ENCODE measurements around the gene ZNF423.

ZNF423 gene

DNA sequence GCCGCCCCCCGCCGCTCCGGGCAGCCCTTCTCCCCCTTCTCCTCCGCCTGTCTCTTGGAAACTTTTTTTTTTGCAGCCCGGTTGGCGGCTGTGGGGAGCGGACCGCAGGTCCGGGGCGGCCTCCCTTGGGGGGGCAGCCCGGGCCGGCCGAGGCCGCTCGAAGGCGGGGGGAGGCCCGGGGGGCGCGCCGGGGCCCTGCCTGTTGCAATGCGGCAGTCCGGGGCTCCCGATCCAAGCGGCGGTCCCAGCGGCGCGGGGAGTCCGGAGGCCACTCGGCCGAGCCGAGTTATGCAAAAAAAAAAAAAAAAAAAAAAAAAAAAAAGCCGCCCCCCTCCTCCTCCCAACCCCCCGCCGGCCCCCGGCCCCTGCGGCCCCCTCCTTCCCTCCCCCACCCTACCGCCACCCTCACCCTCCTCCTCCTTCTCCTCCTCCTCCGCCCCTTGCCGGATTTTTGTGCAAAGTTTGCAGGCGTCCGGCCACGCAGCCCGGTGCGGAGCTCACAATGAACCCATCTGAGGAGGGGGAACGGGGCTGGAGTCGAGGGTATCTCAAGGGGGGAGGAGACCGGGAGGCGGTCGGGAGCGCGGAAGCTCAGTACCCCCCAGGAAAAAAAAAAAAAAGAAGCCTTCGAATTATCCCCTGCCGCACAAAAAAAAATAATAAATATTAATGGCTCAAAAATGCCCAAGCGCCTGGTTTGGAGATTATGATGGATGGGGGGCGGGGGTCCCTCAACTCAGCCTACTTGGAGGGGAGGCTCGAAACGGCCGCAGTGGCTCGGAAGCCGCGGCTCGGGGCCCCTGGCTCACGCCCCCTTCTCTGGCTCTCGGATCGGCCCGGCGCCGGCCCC lies at the start of gene ZNF423:
ZNF423 (minus strand) TSS at position 291 of the 850 bp plus-strand sequence. CDS start 338 bp downstream, outside the sequence.
- Histone ChIP-seq H3K4me2 (ENCODE audit: low read length) (peak within 1 kb of the TSS; percentile 73), H3K9ac (ENCODE audit: low read length) (peak within 1 kb of the TSS; percentile 67; the same call in 1 of the 2 replicates), H3K27ac (ENCODE audit: low read depth, low read length, poor library complexity, severe bottlenecking) (no peak within 1 kb of the TSS), H3K4me1 (ENCODE audit: insufficient read depth, low read length, severe bottlenecking) (peaks cover 6% of the 10 kb centered on the region), H3F3A (ENCODE audit: insufficient read depth, low read length) (no peaks in the 10 kb centered on the region), H3K4me3 (ENCODE audit: low read depth, low read length, poor library complexity, severe bottlenecking) (peak within 1 kb of the TSS; percentile 66), H3K27me3 (ENCODE audit: insufficient read depth, low read length) (0 out of 2 replicates have a peak, but pooled peaks cover 20% of the 10 kb centered on the region), H3K36me3 (ENCODE audit: insufficient read depth, low read length) (no peaks in the 10 kb centered on the region), H4K20me1 (ENCODE audit: insufficient read depth, low read length) (no peaks in the 10 kb centered on the region), H3K79me2 (ENCODE audit: insufficient read depth, low read length) (no peaks in the 10 kb centered on the region), H2AFZ (ENCODE audit: low read length) (no peak within 1 kb of the TSS), H3K9me3 (ENCODE audit: low read length) (no peaks in the 10 kb centered on the region), H3K9me2 (ENCODE audit: low read depth, low read length) (no peaks in the 10 kb centered on the region)
- TF ChIP-seq EZH2 (IDR thresholded peaks at IDR 0.05; ENCODE audit: borderline replicate concordance, low read length) (no peak), CTCF (IDR thresholded peaks at IDR 0.05; ENCODE audit: low read length) (no peak)

DNA sequence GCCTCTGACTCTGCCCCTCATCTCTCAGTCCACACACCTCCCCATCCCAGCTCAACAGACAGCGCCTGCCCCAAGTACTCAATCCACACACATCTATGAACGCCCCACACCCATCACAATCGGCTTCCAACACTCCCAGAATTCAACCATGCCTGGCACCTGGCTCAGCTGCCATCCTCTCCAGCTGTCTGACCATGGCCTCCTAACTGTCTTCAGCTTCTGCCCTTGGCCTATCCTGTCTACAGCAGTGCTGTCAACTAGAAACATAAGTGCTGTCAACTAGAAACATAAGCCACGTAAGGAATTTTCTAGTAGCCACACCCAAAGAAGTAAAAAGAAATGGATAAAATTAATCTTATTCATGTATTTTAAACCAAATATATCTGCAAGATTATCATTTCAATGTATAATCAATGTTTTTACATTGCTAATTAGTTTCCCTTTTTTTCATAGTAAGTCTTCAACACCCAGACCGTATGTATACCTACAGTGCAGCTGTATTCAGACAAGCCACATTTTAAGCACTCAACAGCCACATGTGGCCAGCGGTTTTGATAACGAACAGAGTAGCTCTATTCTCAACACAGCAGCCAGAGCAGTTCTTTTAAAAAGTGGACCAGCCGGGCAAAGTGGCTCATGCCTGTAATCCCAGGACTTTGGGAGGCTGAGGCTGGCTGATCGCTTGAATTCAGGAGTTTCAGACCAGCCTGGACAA lies 48.6 kb upstream of the ZNF423 start:
- Histone ChIP-seq H3K27me3 (ENCODE audit: insufficient read depth, low read length) (no peaks in the 10 kb centered on the region), H3K4me3 (ENCODE audit: low read depth, low read length, poor library complexity, severe bottlenecking) (no peak overlapping the region), H3F3A (ENCODE audit: insufficient read depth, low read length) (no peaks in the 10 kb centered on the region), H3K4me1 (ENCODE audit: insufficient read depth, low read length, severe bottlenecking) (no peaks in the 10 kb centered on the region), H3K79me2 (ENCODE audit: insufficient read depth, low read length) (no peaks in the 10 kb centered on the region), H3K9me3 (ENCODE audit: low read length) (no peaks in the 10 kb centered on the region), H3K9me2 (ENCODE audit: low read depth, low read length) (no peaks in the 10 kb centered on the region), H3K36me3 (ENCODE audit: insufficient read depth, low read length) (no peaks in the 10 kb centered on the region), H3K4me2 (ENCODE audit: low read length) (no peak overlapping the region), H3K27ac (ENCODE audit: low read depth, low read length, poor library complexity, severe bottlenecking) (no peak overlapping the region), H4K20me1 (ENCODE audit: insufficient read depth, low read length) (no peaks in the 10 kb centered on the region), H2AFZ (ENCODE audit: low read length) (no peak overlapping the region), H3K9ac (ENCODE audit: low read length) (no peak overlapping the region)
- TF ChIP-seq CTCF (IDR thresholded peaks at IDR 0.05; ENCODE audit: low read length): no peak
- TF ChIP-seq EZH2 (IDR thresholded peaks at IDR 0.05; ENCODE audit: borderline replicate concordance, low read length): no peak

GRCh38 chr16:49902908-49903307 lies 47.0 kb upstream of the ZNF423 start:
- H3K4me1 ChIP-seq (ENCODE audit: insufficient read depth, low read length, severe bottlenecking): no peaks in the 10 kb centered on the region
- H3K27ac ChIP-seq (ENCODE audit: low read depth, low read length, poor library complexity, severe bottlenecking): no peak overlapping the region
- H3K36me3 ChIP-seq (ENCODE audit: insufficient read depth, low read length): no peaks in the 10 kb centered on the region
- no peaks in the 10 kb centered on the region for H3K9me3 ChIP-seq (ENCODE audit: low read length)
- H3K4me2 ChIP-seq (ENCODE audit: low read length): no peak overlapping the region
- no peaks in the 10 kb centered on the region for H3F3A ChIP-seq (ENCODE audit: insufficient read depth, low read length)
- no peaks in the 10 kb centered on the region for H3K9me2 ChIP-seq (ENCODE audit: low read depth, low read length)
- H3K79me2 ChIP-seq (ENCODE audit: insufficient read depth, low read length): no peaks in the 10 kb centered on the region
- H3K27me3 ChIP-seq (ENCODE audit: insufficient read depth, low read length): no peaks in the 10 kb centered on the region
- no peak overlapping the region for H3K4me3 ChIP-seq (ENCODE audit: low read depth, low read length, poor library complexity, severe bottlenecking)
- H3K9ac ChIP-seq (ENCODE audit: low read length): no peak overlapping the region
- no peak for TF ChIP-seq EZH2 (IDR thresholded peaks at IDR 0.05; ENCODE audit: borderline replicate concordance, low read length)
- no peak for TF ChIP-seq CTCF (IDR thresholded peaks at IDR 0.05; ENCODE audit: low read length)
- no peaks in the 10 kb centered on the region for H4K20me1 ChIP-seq (ENCODE audit: insufficient read depth, low read length)
- H2AFZ ChIP-seq (ENCODE audit: low read length): no peak overlapping the region
